ENCODE data around the gene PPT2. TPM values are rescaled to one million over a fixed set of nuclear protein-coding genes. Genes with fewer than 3 reads are reported as not detected.

The PPT2 gene
- total and polyA plus RNA-seq, 2 of the 13 experiments (the other 11 are each of a cell fraction or from before 2014, with no cell fraction given): 39.2 to 61.8 TPM

DNA sequence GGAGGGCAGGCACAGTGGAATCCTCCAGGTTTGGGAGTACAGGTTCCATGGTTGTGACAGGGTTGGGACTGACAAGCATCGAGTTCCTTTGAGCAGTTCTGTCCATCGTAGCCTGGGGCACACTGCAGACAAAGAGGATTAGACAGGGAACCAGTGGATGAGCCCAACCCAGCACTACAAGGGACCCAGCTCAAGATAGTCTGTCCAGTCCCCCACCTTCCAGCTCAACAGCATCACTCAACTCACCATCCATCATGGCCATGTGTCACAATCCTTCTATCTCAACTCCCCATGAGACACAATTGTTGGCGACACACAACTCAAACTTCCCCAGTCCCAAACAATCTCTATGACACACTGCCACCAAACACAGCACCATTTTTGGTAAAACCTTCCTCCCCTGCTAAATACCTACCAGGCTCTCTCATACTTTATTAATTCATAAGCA lies 50.4 kb downstream of the PPT2 start:
- no peak overlapping the region for H3K27ac ChIP-seq (ENCODE audit: extremely low read length, insufficient read depth, low read length)
- DNase-seq (ENCODE audit: low spot score) (no peak), FAIRE-seq (no peak), ATAC-seq (no peak)
- peaks cover 4 to 29% of the 10 kb centered on the region in 2 experiments; a peak in 4 of 5 replicates for H3K27me3 ChIP-seq (ENCODE audit: control insufficient read depth in 1 of 2, insufficient read depth in 2 of 2, low read length in 2 of 2)
- H3K36me3 ChIP-seq (replicated peaks in 1 of 2; ENCODE audit: control insufficient read depth in 1 of 2, insufficient read depth in 2 of 2, low read length in 2 of 2): no peaks in the 10 kb centered on the region
- POLR2A ChIA-PET: no interaction called here
- TF ChIP-seq, protein P1, sequence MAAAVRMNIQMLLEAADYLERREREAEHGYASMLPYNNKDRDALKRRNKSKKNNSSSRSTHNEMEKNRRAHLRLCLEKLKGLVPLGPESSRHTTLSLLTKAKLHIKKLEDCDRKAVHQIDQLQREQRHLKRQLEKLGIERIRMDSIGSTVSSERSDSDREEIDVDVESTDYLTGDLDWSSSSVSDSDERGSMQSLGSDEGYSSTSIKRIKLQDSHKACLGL (CRISPR knock-in tag; IDR thresholded peaks at IDR 0.05): 0 out of 2 replicates have a peak, but pooled peaks have one; percentile 25
- TF ChIP-seq CENPT (CRISPR knock-in tag; IDR thresholded peaks at IDR 0.05; ENCODE audit: low read depth) (no peak), ZBTB33 (CRISPR knock-in tag; IDR thresholded peaks at IDR 0.05) (no peak), MXD3 (CRISPR knock-in tag; IDR thresholded peaks at IDR 0.05) (no peak)
- TF ChIP-seq, protein P2, sequence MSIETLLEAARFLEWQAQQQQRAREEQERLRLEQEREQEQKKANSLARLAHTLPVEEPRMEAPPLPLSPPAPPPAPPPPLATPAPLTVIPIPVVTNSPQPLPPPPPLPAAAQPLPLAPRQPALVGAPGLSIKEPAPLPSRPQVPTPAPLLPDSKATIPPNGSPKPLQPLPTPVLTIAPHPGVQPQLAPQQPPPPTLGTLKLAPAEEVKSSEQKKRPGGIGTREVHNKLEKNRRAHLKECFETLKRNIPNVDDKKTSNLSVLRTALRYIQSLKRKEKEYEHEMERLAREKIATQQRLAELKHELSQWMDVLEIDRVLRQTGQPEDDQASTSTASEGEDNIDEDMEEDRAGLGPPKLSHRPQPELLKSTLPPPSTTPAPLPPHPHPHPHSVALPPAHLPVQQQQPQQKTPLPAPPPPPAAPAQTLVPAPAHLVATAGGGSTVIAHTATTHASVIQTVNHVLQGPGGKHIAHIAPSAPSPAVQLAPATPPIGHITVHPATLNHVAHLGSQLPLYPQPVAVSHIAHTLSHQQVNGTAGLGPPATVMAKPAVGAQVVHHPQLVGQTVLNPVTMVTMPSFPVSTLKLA (IDR thresholded peaks at IDR 0.05): 0 out of 2 replicates have a peak, but pooled peaks have one; percentile 15
- H3K79me2 ChIP-seq (ENCODE audit: insufficient read depth, low read length): no peaks in the 10 kb centered on the region
- WGBS (ENCODE audit: low lambda C conversion rate): 30% methylated on average over 2 of the region's 3 CpGs
- H4K20me1 ChIP-seq (ENCODE audit: insufficient read depth, low read length): no peaks in the 10 kb centered on the region
- H3K4me1 ChIP-seq (ENCODE audit: insufficient read depth, low read length): peaks cover 19% of the 10 kb centered on the region
- no peak overlapping the region for H2AFZ ChIP-seq (ENCODE audit: low read length)
- no peak overlapping the region for H3K9ac ChIP-seq (ENCODE audit: insufficient read depth, low read depth, low read length)
- in situ Hi-C loops (cut with HindIII; ENCODE audit: extremely low pct_ligation_motif_present, low pct_unique_long_range_greater_than_20kb) (no loop called here), intact Hi-C loops (cut with micrococcal nuclease; ENCODE audit: unreplicated experiment) (no loop called here)
- BruUV-seq (replicated peaks): no TSS peak
- no peak overlapping the region for H3K4me3 ChIP-seq (replicated peaks in 1 of 3; ENCODE audit: insufficient read depth in 1 of 3, low read depth in 2 of 3, low read length in 3 of 3)
- H3K4me2 ChIP-seq (ENCODE audit: low read depth, low read length): no peak overlapping the region
- CTCF ChIA-PET (ENCODE audit: low intra/inter-chr PET ratio, low total read pairs): no interaction called here
- H3K9me3 ChIP-seq (ENCODE audit: low read length): no peaks in the 10 kb centered on the region
